Upper lobe of right lung (tissue), 1 donor: ENCODE results near the gene CADM1. TPM values are rescaled to one million over a fixed set of nuclear protein-coding genes. Genes with fewer than 3 reads are reported as not detected.

Source experiments
- ATAC-seq: fragments of 200-7000 bp; cut with Tn5 transposase; one replicate; pipeline ENCODE4 v1.9.1; 2020; ENCODE audit warnings: mild to moderate bottlenecking, moderate library complexity
- DNase-seq: peaks from one replicate; pipeline ENCODE4 v3.0.0-alpha.2; 2020
- H3K27ac ChIP-seq: fragments of 200-600 bp; one replicate; pipeline ENCODE4 v1.8.0; 2022
- H3K27me3 ChIP-seq: fragments of 200-600 bp; one replicate; pipeline ENCODE4 v1.8.0; 2022; ENCODE audit warnings: mild to moderate bottlenecking
- H3K36me3 ChIP-seq: fragments of 200-600 bp; one replicate; pipeline ENCODE4 v1.8.0; 2022
- H3K4me1 ChIP-seq: fragments of 200-600 bp; one replicate; pipeline ENCODE4 v1.8.0; 2022
- H3K4me3 ChIP-seq: fragments of 200-600 bp; one replicate; pipeline ENCODE4 v1.8.0; 2022; ENCODE audit warnings: mild to moderate bottlenecking
- H3K9me3 ChIP-seq: fragments of 200-600 bp; one replicate; pipeline ENCODE4 v1.8.0; 2022
- CTCF ChIP-seq: fragments of 200-600 bp; IDR thresholded peaks from one replicate; pipeline ENCODE4 v1.8.0; 2022; ENCODE audit warnings: antibody characterized with exemption
- intact Hi-C: fragments of 100-400 bp; cut with DNase I; formaldehyde crosslinking; loops from one replicate; pipeline ENCODE4 v1.11.0; 2022
- total RNA-seq: library from RNA; stranded (reverse); fragmentation: NEBNext Ultra II Directional; extraction: Animal tissue kit (Norgen Biotek cat#: 25700); gene quantifications from one replicate; pipeline ENCODE4 v1.2.1, GENCODE V29; 2021
- donor health status: DM: no; HTN: yes; CAD: no; lungs with severe emphysema.

The CADM1 gene
- total RNA-seq, 1 donor from 2014 or later: 222 TPM

- Histone ChIP-seq H3K9me3 (no peaks in the 10 kb centered on the region), H3K27me3 (no peaks in the 10 kb centered on the region), H3K4me3 (no peak overlapping the region), H3K27ac (no peak overlapping the region), H3K4me1 (no peaks in the 10 kb centered on the region), H3K36me3 (no peaks in the 10 kb centered on the region)
- DNase-seq: no peak
- intact Hi-C loops: no loop called here
- TF ChIP-seq CTCF: no peak
- no peak for ATAC-seq
These were observed 321.1 kb downstream of the CADM1 start for GRCh38 chr11:115183136-115183535.

- DNase-seq (no peak), ATAC-seq (no peak)
- Histone ChIP-seq H3K27ac (no peak overlapping the region), H3K4me3 (no peak overlapping the region), H3K9me3 (no peaks in the 10 kb centered on the region), H3K4me1 (no peaks in the 10 kb centered on the region), H3K36me3 (no peaks in the 10 kb centered on the region), H3K27me3 (no peaks in the 10 kb centered on the region)
- no peak for TF ChIP-seq CTCF
- intact Hi-C loops: no loop called here
These were observed 321.8 kb downstream of the CADM1 start for GRCh38 chr11:115182282-115182955.

GRCh38 chr11:115181538-115181937, 322.7 kb downstream of the CADM1 start:
- no peaks in the 10 kb centered on the region for H3K36me3 ChIP-seq
- no peak overlapping the region for H3K27ac ChIP-seq
- DNase-seq (no peak), ATAC-seq (no peak)
- H3K4me1 ChIP-seq: no peaks in the 10 kb centered on the region
- no peak for TF ChIP-seq CTCF
- H3K4me3 ChIP-seq: no peak overlapping the region
- H3K9me3 ChIP-seq: no peaks in the 10 kb centered on the region
- intact Hi-C loops: no loop called here
- no peaks in the 10 kb centered on the region for H3K27me3 ChIP-seq

GRCh38 chr11:115180272-115180671, 323.9 kb downstream of the CADM1 start:
- no peak overlapping the region for H3K4me3 ChIP-seq
- intact Hi-C loops: no loop called here
- no peak for DNase-seq
- no peaks in the 10 kb centered on the region for H3K27me3 ChIP-seq
- no peaks in the 10 kb centered on the region for H3K9me3 ChIP-seq
- H3K27ac ChIP-seq: no peak overlapping the region
- no peaks in the 10 kb centered on the region for H3K36me3 ChIP-seq
- no peak for ATAC-seq
- no peaks in the 10 kb centered on the region for H3K4me1 ChIP-seq
- TF ChIP-seq CTCF: no peak

DNA sequence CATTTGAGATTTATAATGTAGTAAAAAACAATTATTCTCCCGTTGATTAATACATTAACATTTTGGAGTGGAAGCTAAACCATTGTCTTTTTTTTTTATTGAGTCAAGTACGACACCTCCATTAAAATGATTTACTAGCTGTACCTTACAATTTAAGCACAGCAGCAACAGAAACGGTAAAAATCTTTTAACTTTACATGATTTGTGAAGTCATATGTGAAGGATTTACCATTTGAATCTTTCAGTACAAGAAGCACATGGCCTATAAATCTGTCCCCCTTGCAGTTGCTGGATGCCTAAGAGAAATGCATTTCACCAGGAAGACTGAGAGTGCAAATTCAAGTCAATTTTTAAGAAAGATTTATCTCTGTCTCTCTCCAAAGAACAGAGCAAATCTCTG, 324.6 kb downstream of the CADM1 start:
- Histone ChIP-seq H3K4me1 (no peaks in the 10 kb centered on the region), H3K27me3 (no peaks in the 10 kb centered on the region), H3K27ac (no peak overlapping the region), H3K4me3 (no peak overlapping the region), H3K9me3 (no peaks in the 10 kb centered on the region), H3K36me3 (no peaks in the 10 kb centered on the region)
- no peak for TF ChIP-seq CTCF
- ATAC-seq (no peak), DNase-seq (no peak)
- intact Hi-C loops: no loop called here

- Histone ChIP-seq H3K27me3 (no peaks in the 10 kb centered on the region), H3K36me3 (no peaks in the 10 kb centered on the region), H3K9me3 (no peaks in the 10 kb centered on the region), H3K4me1 (no peaks in the 10 kb centered on the region), H3K27ac (no peak overlapping the region), H3K4me3 (no peak overlapping the region)
- DNase-seq: no peak
- ATAC-seq: no peak
- intact Hi-C loops: no loop called here
- TF ChIP-seq CTCF: no peak
These were observed 325.5 kb downstream of the CADM1 start for GRCh38 chr11:115178705-115179104.
